HFF-Myc (cell line): Measurements from ENCODE around the gene OR1M1.
A peak's percentile ranks its signal among the peaks of the same experiment; 100 is the strongest.

Source experiments
- DNase-seq: peaks from one replicate; pipeline ENCODE4 v3.0.0-alpha.2; 2011; ENCODE audit warnings: low read depth; ENCODE audit errors: extremely low read depth
- H3K4me3 ChIP-seq: replicated peaks from 2 replicates; pipeline ENCODE4 v1.5.1; 2011; ENCODE audit warnings: low read depth, mild to moderate bottlenecking, control low read depth, low read length
- TF ChIP-seq, protein P1 (sequence below): IDR thresholded peaks from 2 replicates; pipeline ENCODE4 v1.5.1; 2012; ENCODE audit warnings: mild to moderate bottlenecking, low read depth, low read length, control low read depth; ENCODE audit errors: missing control alignments

The OR1M1 gene

DNA sequence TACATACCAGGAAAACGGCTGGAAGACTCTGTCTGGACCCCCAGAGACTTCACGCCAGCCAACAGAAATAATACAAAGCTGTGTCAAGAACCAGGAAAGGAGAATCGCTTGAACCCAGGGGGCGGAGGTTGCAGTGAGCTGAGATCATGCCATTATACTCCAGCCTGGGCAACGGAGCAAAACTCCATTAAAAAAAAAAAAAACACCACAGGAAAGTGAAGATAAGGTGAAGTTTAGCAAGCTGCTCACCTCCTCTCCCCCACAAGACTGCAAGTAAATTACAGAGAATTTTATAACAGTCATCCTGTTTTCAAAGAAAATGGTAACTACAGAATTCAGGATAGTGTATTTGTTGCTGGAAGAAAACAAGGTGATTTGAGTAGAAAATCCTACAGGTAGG lies 29.7 kb downstream of the OR1M1 start:
- TF ChIP-seq, protein P1, sequence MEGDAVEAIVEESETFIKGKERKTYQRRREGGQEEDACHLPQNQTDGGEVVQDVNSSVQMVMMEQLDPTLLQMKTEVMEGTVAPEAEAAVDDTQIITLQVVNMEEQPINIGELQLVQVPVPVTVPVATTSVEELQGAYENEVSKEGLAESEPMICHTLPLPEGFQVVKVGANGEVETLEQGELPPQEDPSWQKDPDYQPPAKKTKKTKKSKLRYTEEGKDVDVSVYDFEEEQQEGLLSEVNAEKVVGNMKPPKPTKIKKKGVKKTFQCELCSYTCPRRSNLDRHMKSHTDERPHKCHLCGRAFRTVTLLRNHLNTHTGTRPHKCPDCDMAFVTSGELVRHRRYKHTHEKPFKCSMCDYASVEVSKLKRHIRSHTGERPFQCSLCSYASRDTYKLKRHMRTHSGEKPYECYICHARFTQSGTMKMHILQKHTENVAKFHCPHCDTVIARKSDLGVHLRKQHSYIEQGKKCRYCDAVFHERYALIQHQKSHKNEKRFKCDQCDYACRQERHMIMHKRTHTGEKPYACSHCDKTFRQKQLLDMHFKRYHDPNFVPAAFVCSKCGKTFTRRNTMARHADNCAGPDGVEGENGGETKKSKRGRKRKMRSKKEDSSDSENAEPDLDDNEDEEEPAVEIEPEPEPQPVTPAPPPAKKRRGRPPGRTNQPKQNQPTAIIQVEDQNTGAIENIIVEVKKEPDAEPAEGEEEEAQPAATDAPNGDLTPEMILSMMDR, result no peak

DNA sequence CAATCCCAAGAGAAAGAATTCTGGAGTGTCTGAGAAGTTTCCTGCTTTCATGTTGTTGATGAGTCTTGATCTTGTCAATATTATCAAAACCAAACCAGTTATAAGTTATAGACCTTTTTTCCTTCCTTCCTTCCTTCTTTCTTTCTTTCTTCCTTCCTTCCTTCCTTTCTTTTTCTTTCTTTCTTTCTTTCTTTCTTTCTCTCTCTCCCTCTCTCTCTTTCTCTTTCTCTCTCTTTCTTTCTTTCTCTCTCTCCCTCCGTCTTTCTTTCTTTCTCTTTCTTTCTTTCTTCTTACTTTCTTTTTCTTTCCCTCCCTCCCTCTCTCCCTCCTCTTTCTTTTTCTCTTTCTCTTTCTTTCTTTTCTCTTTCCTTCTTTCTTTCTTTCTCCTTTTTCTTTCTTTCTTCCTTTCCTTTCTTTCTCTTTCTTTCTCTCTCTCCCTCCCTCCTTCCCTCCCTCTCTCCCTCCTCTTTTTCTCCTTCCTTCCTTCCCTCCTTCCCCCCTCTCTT lies 40.1 kb downstream of the OR1M1 start, which contains the start of gene OR7G3:
Gene OR7G3, minus strand, starts transcription at position 51 of the 506 bp plus-strand sequence. Its CDS starts 0 bp downstream, at position 51.
- TF ChIP-seq, protein P1, result no peak
- no peak within 1 kb of the TSS for H3K4me3 ChIP-seq
- no peak for DNase-seq

More for the DNA sequence above, 29.7 kb downstream of the OR1M1 start:
- no peak overlapping the region for H3K4me3 ChIP-seq
- no peak for DNase-seq

GRCh38 chr19:9128171-9128570 lies 41.3 kb downstream of the OR1M1 start:
- DNase-seq, result no peak
- TF ChIP-seq, protein P1, result no peak
- no peak overlapping the region for H3K4me3 ChIP-seq

GRCh38 chr19:9130965-9131364 lies 44.1 kb downstream of the OR1M1 start:
- TF ChIP-seq, protein P1, result no peak
- no peak overlapping the region for H3K4me3 ChIP-seq
- DNase-seq, result no peak

DNA sequence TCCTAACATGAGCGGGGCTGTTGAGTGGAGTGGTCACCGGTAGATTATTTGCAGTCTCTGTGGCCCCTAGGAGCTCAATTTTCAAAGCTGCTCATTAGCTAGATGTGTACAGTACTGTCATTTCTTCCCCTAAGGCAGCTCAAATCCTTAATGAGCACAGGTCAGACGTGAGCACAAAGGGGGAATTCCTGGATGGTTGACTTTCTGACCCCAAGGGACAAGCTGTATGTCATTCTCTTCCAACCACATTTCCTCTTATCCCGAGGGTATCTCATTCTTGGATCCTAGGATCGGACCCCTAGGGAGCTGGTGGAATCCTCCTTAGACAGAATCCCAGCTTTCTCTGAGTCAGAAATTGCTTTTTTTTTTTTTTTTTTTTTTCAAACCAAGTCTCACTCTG lies 45.6 kb downstream of the OR1M1 start:
- H3K4me3 ChIP-seq, result no peak overlapping the region
- no peak for DNase-seq
- TF ChIP-seq, protein P1, result no peak

GRCh38 chr19:9139609-9140158 lies 52.8 kb downstream of the OR1M1 start:
- H3K4me3 ChIP-seq, result peak overlapping the region; percentile 99
- no peak for DNase-seq
- TF ChIP-seq, protein P1, result no peak
